IMR-90 (cell line): Measurements from ENCODE around the gene CABP7. TPM values are rescaled to one million over a fixed set of nuclear protein-coding genes. Genes with fewer than 3 reads are reported as not detected.

Source experiments
- ATAC-seq: fragments of 200-7000 bp; cut with Tn5 transposase; 2 replicates; pipeline ENCODE4 v1.9.1; 2020; ENCODE audit warnings: low read depth, mild to moderate bottlenecking, moderate library complexity
- BruUV-seq: library from RNA; stranded (reverse); fragments of 400-500 nt; replicated peaks from 2 replicates; lab custom pipeline; 2021; lab: Mats Ljungman, UMichigan
- CTCF ChIA-PET: fragments of 300-600 bp; formaldehyde crosslinking; extraction: SDS; loops from one replicate; lab custom pipeline; 2021; ENCODE audit warnings: antibody characterized with exemption; lab: Yijun Ruan, JAX
- POLR2A ChIA-PET: fragments of 300-600 bp; sonication (Branson Sonifier 250); formaldehyde crosslinking; loops from one replicate; lab custom pipeline; 2022; ENCODE audit warnings: antibody characterized with exemption; ENCODE audit not compliant: unreplicated experiment; lab: Charles Lee
- DNase-seq: peaks from one replicate; pipeline ENCODE4 v3.0.0; 2013
- H2AFZ ChIP-seq: replicated peaks from 2 replicates; pipeline ENCODE3; 2013; ENCODE audit warnings: low read length, mild to moderate bottlenecking; ENCODE audit not compliant: poor library complexity
- H2AK5ac ChIP-seq: 2 replicates; pipeline ENCODE4 v1.6.1; 2013; ENCODE audit warnings: low read depth, low read length, inconsistent platforms
- H2AK9ac ChIP-seq: replicated peaks from 2 replicates; pipeline ENCODE3; 2013; ENCODE audit warnings: mild to moderate bottlenecking, low read depth, low read length, moderate library complexity; ENCODE audit not compliant: poor library complexity
- H2BK120ac ChIP-seq: 2 replicates; pipeline ENCODE4 v1.6.1; 2013; ENCODE audit warnings: low read depth, low read length, inconsistent platforms
- H2BK15ac ChIP-seq: 3 replicates; pipeline ENCODE4 v1.6.1; 2013; ENCODE audit warnings: low read depth, low read length, inconsistent platforms
- H2BK20ac ChIP-seq: 2 replicates; pipeline ENCODE4 v1.6.1; 2013; ENCODE audit warnings: low read depth, mild to moderate bottlenecking, inconsistent platforms, low read length, moderate library complexity
- H2BK5ac ChIP-seq: 2 replicates; pipeline ENCODE4 v1.6.1; 2013; ENCODE audit warnings: mild to moderate bottlenecking, low read depth, low read length, inconsistent platforms; ENCODE audit not compliant: poor library complexity, severe bottlenecking
- H3K14ac ChIP-seq: replicated peaks from 2 replicates; pipeline ENCODE4 v1.6.1; 2013; ENCODE audit warnings: low read depth, low read length, inconsistent platforms
- H3K18ac ChIP-seq: 2 replicates; pipeline ENCODE4 v1.6.1; 2013; ENCODE audit warnings: low read depth, low read length, control low read depth
- H3K23ac ChIP-seq: 2 replicates; pipeline ENCODE4 v1.6.1; 2013; ENCODE audit warnings: low read depth, low read length, inconsistent platforms
- H3K27ac ChIP-seq: 2 replicates; pipeline ENCODE4 v1.5.1; 2013; ENCODE audit warnings: mild to moderate bottlenecking, control low read depth, low read length; ENCODE audit not compliant: insufficient read depth
- H3K27me3 ChIP-seq: 2 replicates; pipeline ENCODE4 v1.6.1; 2013; ENCODE audit warnings: low read length; ENCODE audit not compliant: control insufficient read depth, insufficient read depth
- H3K36me3 ChIP-seq: 2 replicates; pipeline ENCODE4 v1.6.1; 2013; ENCODE audit warnings: low read length, mixed read lengths; ENCODE audit not compliant: control insufficient read depth, insufficient read depth
- H3K4ac ChIP-seq: 2 replicates; pipeline ENCODE4 v1.6.1; 2013; ENCODE audit warnings: low read depth, low read length, inconsistent platforms
- H3K4me1 ChIP-seq: 2 replicates; pipeline ENCODE4 v1.6.1; 2013; ENCODE audit warnings: low read length, mixed read lengths; ENCODE audit not compliant: control insufficient read depth, insufficient read depth
- H3K4me2 ChIP-seq: 2 replicates; pipeline ENCODE4 v1.6.1; 2013; ENCODE audit warnings: low read depth, mild to moderate bottlenecking, control low read depth, low read length, moderate library complexity
- H3K4me3 ChIP-seq: 2 replicates; pipeline ENCODE4 v1.5.1; 2013; ENCODE audit warnings: low read depth, mild to moderate bottlenecking, control low read depth, low read length, moderate library complexity; ENCODE audit not compliant: insufficient read depth
- H3K56ac ChIP-seq: 2 replicates; pipeline ENCODE4 v1.6.1; 2013; ENCODE audit warnings: low read length, inconsistent platforms; ENCODE audit not compliant: insufficient read depth; ENCODE audit errors: extremely low read depth
- H3K79me1 ChIP-seq, 2 experiments: 2 replicates each; pipeline ENCODE4 v1.6.1; 2013; ENCODE audit warnings: low read length in 2 of 2, inconsistent platforms in 1 of 2, low read depth in 1 of 2
- H3K9ac ChIP-seq: 2 replicates; pipeline ENCODE4 v1.6.1; 2013; ENCODE audit warnings: low read depth, low read length, control low read depth
- H3K9me1 ChIP-seq: 2 replicates; pipeline ENCODE4 v1.6.1; 2013; ENCODE audit warnings: low read length, inconsistent platforms; ENCODE audit not compliant: insufficient read depth
- H3K9me3 ChIP-seq: 2 replicates; pipeline ENCODE4 v1.6.1; 2013; ENCODE audit warnings: low read length; ENCODE audit not compliant: control insufficient read depth, insufficient read depth
- H4K20me1 ChIP-seq: 2 replicates; pipeline ENCODE4 v1.6.1; 2013; ENCODE audit warnings: low read length, inconsistent platforms; ENCODE audit not compliant: insufficient read depth
- H4K5ac ChIP-seq: 2 replicates; pipeline ENCODE4 v1.6.1; 2013; ENCODE audit warnings: mild to moderate bottlenecking, low read depth, low read length, control low read depth
- H4K8ac ChIP-seq, 2 experiments: 2 replicates each; pipeline ENCODE4 v1.6.1; 2013; ENCODE audit warnings: low read depth in 2 of 2, low read length in 2 of 2, control low read depth in 1 of 2, inconsistent platforms in 1 of 2
- H4K91ac ChIP-seq: 2 replicates; pipeline ENCODE4 v1.6.1; 2013; ENCODE audit warnings: low read depth, low read length, inconsistent platforms; ENCODE audit not compliant: insufficient read depth
- CEBPB ChIP-seq: IDR thresholded peaks from 2 replicates; pipeline ENCODE4 v1.6.1; 2012; ENCODE audit warnings: low read depth, low read length, improper control_type of control experiment
- CHD1 ChIP-seq: IDR thresholded peaks from 2 replicates; pipeline ENCODE4 v1.6.1; 2012; ENCODE audit warnings: low read depth, low read length, improper control_type of control experiment
- CTCF ChIP-seq: conservative IDR thresholded peaks from 2 replicates; pipeline ENCODE4 v1.5.1; 2012; ENCODE audit warnings: mild to moderate bottlenecking, low read depth, low read length, improper control_type of control experiment
- FOS ChIP-seq: fragments of 150-350 bp; IDR thresholded peaks from 2 replicates; pipeline ENCODE4 v1.6.1; 2016; ENCODE audit warnings: low read depth, low read length
- MAZ ChIP-seq: IDR thresholded peaks from 2 replicates; pipeline ENCODE4 v1.6.1; 2012; ENCODE audit warnings: low read depth, mild to moderate bottlenecking, low read length, improper control_type of control experiment, moderate library complexity, borderline replicate concordance
- MXI1 ChIP-seq: IDR thresholded peaks from 2 replicates; pipeline ENCODE4 v1.6.1; 2012; ENCODE audit warnings: low read depth, mild to moderate bottlenecking, low read length, moderate library complexity, borderline replicate concordance
- NFE2L2 ChIP-seq: fragments of 150-350 bp; IDR thresholded peaks from 2 replicates; pipeline ENCODE4 v1.6.1; 2016; ENCODE audit warnings: low read depth, mild to moderate bottlenecking, low read length
- POLR2A ChIP-seq: IDR thresholded peaks from 2 replicates; pipeline ENCODE4 v1.6.1; 2012; ENCODE audit warnings: mild to moderate bottlenecking, low read depth, low read length
- RAD21 ChIP-seq: IDR thresholded peaks from 2 replicates; pipeline ENCODE4 v1.6.1; 2012; ENCODE audit warnings: low read length, improper control_type of control experiment
- RCOR1 ChIP-seq: IDR thresholded peaks from 2 replicates; pipeline ENCODE4 v1.6.1; 2012; ENCODE audit warnings: mild to moderate bottlenecking, low read length, improper control_type of control experiment; ENCODE audit not compliant: insufficient replicate concordance
- RFX5 ChIP-seq: IDR thresholded peaks from 2 replicates; pipeline ENCODE4 v1.8.0; 2012; ENCODE audit warnings: low read depth, mild to moderate bottlenecking, low read length, moderate library complexity
- SMC3 ChIP-seq: fragments of 150-350 bp; IDR thresholded peaks from 2 replicates; pipeline ENCODE4 v1.6.1; 2016; ENCODE audit warnings: low read depth, mild to moderate bottlenecking, antibody characterized with exemption, low read length, moderate library complexity
- WGBS, 2 experiments: methylation state at CpG; one replicate each; pipeline versions ENCODE4 v1.1.5 to v1.1.7; 2013; ENCODE audit warnings: missing lambda C conversion rate in 2 of 2; ENCODE audit not compliant: insufficient read length in 1 of 2; ENCODE audit errors: extremely low coverage in 2 of 2; 5-methylcytosine and 5-hydroxymethylcytosine counted together
- dilution Hi-C: fragments of 300-500 bp; cut with HindIII; formaldehyde crosslinking; loops from one replicate; pipeline ENCODE4 v1.14.3; 2018; ENCODE audit warnings: low sequenced_read_pairs; ENCODE audit not compliant: unreplicated experiment
- in situ Hi-C: fragments of 300-500 bp; cut with MboI; formaldehyde crosslinking; loops from 3 replicates; pipeline ENCODE4 v1.14.3; 2019; ENCODE audit warnings: low sequenced_read_pairs, inconsistent platforms, mixed read lengths
- intact Hi-C: fragments of 100-400 bp; cut with micrococcal nuclease; formaldehyde crosslinking; loops from 2 replicates; pipeline ENCODE4 v1.10.0; 2022
- polyA plus RNA-seq, 3 experiments: library from polyadenylated mRNA; depleted of rRNA; stranded (reverse); fragments of >200 nt; gene quantifications; 2 replicates each; pipeline ENCODE4 v1.2.3, GENCODE V29; 2012; ENCODE audit warnings: low replicate concordance in 1 of 3
- total RNA-seq: library from RNA; depleted of rRNA; stranded (reverse); fragments of >200 nt; gene quantifications from 2 replicates; pipeline ENCODE4 v1.2.3, GENCODE V29; 2012
- TF ChIP-seq, protein P1 (sequence below): fragments of 150-350 bp; IDR thresholded peaks from 2 replicates; pipeline ENCODE4 v1.6.1; 2016; ENCODE audit warnings: low read depth, mild to moderate bottlenecking, low read length, moderate library complexity, borderline replicate concordance
- TF ChIP-seq, protein P2 (sequence below): fragments of 150-350 bp; IDR thresholded peaks from 2 replicates; pipeline ENCODE4 v1.6.1; 2017; ENCODE audit warnings: mild to moderate bottlenecking, antibody characterized with exemption, low read length, low read depth

CABP7 gene
- total and polyA plus RNA-seq, 2 of the 4 experiments (the other 2 are of a cell fraction): under 0.01 to 0.03 TPM

DNA sequence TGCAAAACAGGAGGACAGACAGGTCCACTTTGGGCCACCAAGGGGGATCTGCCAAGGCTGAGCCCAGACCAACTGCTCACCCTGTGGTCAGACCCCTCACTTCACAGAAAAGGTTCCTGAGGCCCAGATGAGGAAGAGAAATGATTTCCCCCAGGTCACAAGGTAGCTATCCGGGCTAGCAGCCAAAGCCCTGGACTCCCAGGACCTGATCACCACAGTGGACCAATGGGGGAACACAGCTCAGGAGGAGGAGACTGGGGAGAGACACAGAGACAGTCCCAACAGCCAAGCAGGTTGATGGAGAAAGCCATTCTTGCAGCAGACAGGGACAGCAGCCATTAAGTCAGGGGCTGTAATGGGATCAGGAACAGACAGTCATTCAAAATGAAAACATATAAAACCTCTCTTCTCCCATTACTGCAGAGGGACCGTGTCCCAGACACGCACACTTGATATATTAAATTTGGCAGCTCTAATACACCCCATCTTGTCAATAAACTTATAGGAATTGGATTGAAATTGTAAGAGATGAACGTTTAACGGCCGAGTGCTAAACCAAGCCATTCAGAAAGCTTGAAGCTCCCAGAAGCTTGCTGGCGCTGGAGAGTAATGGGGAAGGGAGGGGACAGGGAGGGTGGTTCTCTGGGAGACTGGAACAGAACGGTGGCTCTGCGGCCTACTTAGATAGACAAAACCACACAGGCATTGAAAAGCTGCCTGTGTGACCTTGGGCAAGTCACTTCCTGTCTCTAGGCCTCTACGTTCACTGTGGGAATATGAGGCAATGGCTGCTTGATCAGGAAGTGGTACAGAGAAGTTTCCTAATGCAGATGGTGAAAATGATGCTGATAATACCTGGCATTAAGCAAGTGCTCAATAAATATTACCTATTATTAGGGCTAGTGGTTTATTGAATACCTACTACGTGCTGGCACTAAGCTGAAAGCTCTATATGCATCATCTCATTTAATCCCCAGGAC lies 31.0 kb downstream of the CABP7 start:
- 75% methylated on average over 2 of the region's 11 CpGs; no CpG with 5 or more reads in 1 of the 2 experiments for WGBS, 2 experiments
- no peak overlapping the region for H2BK5ac ChIP-seq
- H3K14ac ChIP-seq: no peak overlapping the region
- no TSS peak for BruUV-seq
- DNase-seq (peak; percentile 24), ATAC-seq (no peak)
- no peak overlapping the region for H3K56ac ChIP-seq
- H3K23ac ChIP-seq: no peak overlapping the region
- no peak overlapping the region for H3K27ac ChIP-seq
- no peak overlapping the region for H2AFZ ChIP-seq
- no peaks in the 10 kb centered on the region for H3K27me3 ChIP-seq
- H4K20me1 ChIP-seq: no peaks in the 10 kb centered on the region; the same call in 1 of the 2 replicates
- H3K9me1 ChIP-seq: peaks cover 10% of the 10 kb centered on the region; the same call in 1 of the 2 replicates
- H2AK5ac ChIP-seq: no peak overlapping the region
- intact Hi-C loops (no loop called here), dilution Hi-C loops (no loop called here), in situ Hi-C loops (no loop called here)
- no peak overlapping the region for H4K8ac ChIP-seq
- H4K5ac ChIP-seq: no peak overlapping the region
- H3K4me1 ChIP-seq: no peaks in the 10 kb centered on the region
- H2AK9ac ChIP-seq: no peak overlapping the region
- H2BK15ac ChIP-seq: no peak overlapping the region
- no peak overlapping the region for H3K4me3 ChIP-seq
- H3K79me1 ChIP-seq: peaks cover 10 to 21% of the 10 kb centered on the region in 2 experiments; a peak in 2 of 4 replicates
- CTCF ChIA-PET: no interaction called here
- H2BK120ac ChIP-seq: no peak overlapping the region
- TF ChIP-seq MXI1 (no peak), FOS (no peak), RCOR1 (no peak), RFX5 (no peak), POLR2A (no peak), CTCF (no peak), MAZ (no peak), CHD1 (no peak), CEBPB (no peak), RAD21 (no peak), NFE2L2 (no peak), SMC3 (no peak)
- TF ChIP-seq, protein P1, sequence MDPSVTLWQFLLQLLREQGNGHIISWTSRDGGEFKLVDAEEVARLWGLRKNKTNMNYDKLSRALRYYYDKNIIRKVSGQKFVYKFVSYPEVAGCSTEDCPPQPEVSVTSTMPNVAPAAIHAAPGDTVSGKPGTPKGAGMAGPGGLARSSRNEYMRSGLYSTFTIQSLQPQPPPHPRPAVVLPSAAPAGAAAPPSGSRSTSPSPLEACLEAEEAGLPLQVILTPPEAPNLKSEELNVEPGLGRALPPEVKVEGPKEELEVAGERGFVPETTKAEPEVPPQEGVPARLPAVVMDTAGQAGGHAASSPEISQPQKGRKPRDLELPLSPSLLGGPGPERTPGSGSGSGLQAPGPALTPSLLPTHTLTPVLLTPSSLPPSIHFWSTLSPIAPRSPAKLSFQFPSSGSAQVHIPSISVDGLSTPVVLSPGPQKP: no peak
- TF ChIP-seq, protein P2, sequence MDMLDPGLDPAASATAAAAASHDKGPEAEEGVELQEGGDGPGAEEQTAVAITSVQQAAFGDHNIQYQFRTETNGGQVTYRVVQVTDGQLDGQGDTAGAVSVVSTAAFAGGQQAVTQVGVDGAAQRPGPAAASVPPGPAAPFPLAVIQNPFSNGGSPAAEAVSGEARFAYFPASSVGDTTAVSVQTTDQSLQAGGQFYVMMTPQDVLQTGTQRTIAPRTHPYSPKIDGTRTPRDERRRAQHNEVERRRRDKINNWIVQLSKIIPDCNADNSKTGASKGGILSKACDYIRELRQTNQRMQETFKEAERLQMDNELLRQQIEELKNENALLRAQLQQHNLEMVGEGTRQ: no peak
- H3K18ac ChIP-seq: no peak overlapping the region
- POLR2A ChIA-PET: no interaction called here
- no peak overlapping the region for H4K91ac ChIP-seq
- H3K4ac ChIP-seq: no peak overlapping the region
- H3K9ac ChIP-seq: no peak overlapping the region
- H3K36me3 ChIP-seq: peaks cover 18% of the 10 kb centered on the region; the same call in 1 of the 2 replicates
- H3K9me3 ChIP-seq: no peaks in the 10 kb centered on the region
- no peak overlapping the region for H3K4me2 ChIP-seq
- H2BK20ac ChIP-seq: no peak overlapping the region
